Lung (tissue), 12 donors: Measurements from ENCODE around the gene FGF13. TPM values are rescaled to one million over a fixed set of nuclear protein-coding genes. Genes with fewer than 3 reads are reported as not detected.

ENCODE experiments used
- ATAC-seq: fragments of 200-7000 bp; cut with Tn5 transposase; one replicate; pipeline ENCODE4 v1.9.1; 2020; ENCODE audit warnings: moderate number of reproducible peaks; ENCODE audit not compliant: insufficient read depth, low FRiP score
- DNase-seq, 3 donors: peaks; one replicate each; pipeline ENCODE4 v3.0.0-alpha.2; 2013 to 2017
- H3K27ac ChIP-seq, 2 donors: one replicate each; pipeline ENCODE4 v1.5.1; 2013; ENCODE audit warnings: mild to moderate bottlenecking in 2 of 2, moderate library complexity in 2 of 2, control low read depth in 1 of 2, inconsistent platforms in 1 of 2, low read depth in 1 of 2, low read length in 1 of 2
- H3K27me3 ChIP-seq, 3 donors: one replicate each; pipeline ENCODE4 v1.5.1; 2013; ENCODE audit warnings: low read length in 2 of 3; ENCODE audit not compliant: control insufficient read depth in 3 of 3, insufficient read depth in 3 of 3
- H3K36me3 ChIP-seq, 4 donors: one replicate each; pipeline ENCODE4 v1.5.1; 2013; ENCODE audit warnings: low read length in 4 of 4, mild to moderate bottlenecking in 1 of 4, moderate library complexity in 1 of 4; ENCODE audit not compliant: control insufficient read depth in 4 of 4, insufficient read depth in 4 of 4
- H3K4me1 ChIP-seq, 5 donors: one replicate each; pipeline ENCODE4 v1.5.1; 2013; ENCODE audit warnings: low read length in 5 of 5, mild to moderate bottlenecking in 2 of 5, moderate library complexity in 1 of 5; ENCODE audit not compliant: control insufficient read depth in 5 of 5, insufficient read depth in 5 of 5
- H3K4me3 ChIP-seq: one replicate; pipeline ENCODE4 v1.5.1; 2013; ENCODE audit warnings: mild to moderate bottlenecking, control low read depth, moderate library complexity
- H3K9ac ChIP-seq, 2 donors: one replicate each; pipeline ENCODE4 v1.5.1; 2013; ENCODE audit warnings: low read length in 2 of 2, control low read depth in 1 of 2; ENCODE audit not compliant: insufficient read depth in 1 of 2
- H3K9me3 ChIP-seq, 4 donors: one replicate each; pipeline ENCODE4 v1.5.1; 2013; ENCODE audit warnings: low read length in 3 of 4, mild to moderate bottlenecking in 1 of 4, moderate library complexity in 1 of 4; ENCODE audit not compliant: control insufficient read depth in 4 of 4, insufficient read depth in 3 of 4
- CTCF ChIP-seq: IDR thresholded peaks from 2 replicates; pipeline ENCODE4 v1.5.1; 2012; ENCODE audit warnings: mild to moderate bottlenecking; ENCODE audit errors: control extremely low read depth, extremely low read depth
- WGBS, 2 donors: extraction: QIAGEN DNeasy Blood & Tissue Kit; methylation state at CpG; one replicate each; pipeline ENCODE4 v1.1.7; 2013; 5-methylcytosine and 5-hydroxymethylcytosine counted together
- polyA plus RNA-seq, 2 donors: library from polyadenylated mRNA; stranded (reverse); fragments of 200-250 nt; gene quantifications; one replicate each; pipeline ENCODE4 v1.2.1, GENCODE V29; 2013
- total RNA-seq, 2 donors: library from RNA; depleted of rRNA in 1 of 2; stranded (reverse); fragments of >200 nt in 1 of 2; gene quantifications; one replicate each; pipeline ENCODE4 v1.2.1, GENCODE V29; 2014 to 2021
- donor health status: control.
- donor health status: control.
- donor health status: Bipolar disorder and iron deficiency.
- donor health status: healthy.
- donor health status: DM: yes; HTN: yes; CAD: no.

FGF13 gene
- total and polyA plus RNA-seq, 4 donors = 1.7 to 7.5 (median 2.8) TPM

DNA sequence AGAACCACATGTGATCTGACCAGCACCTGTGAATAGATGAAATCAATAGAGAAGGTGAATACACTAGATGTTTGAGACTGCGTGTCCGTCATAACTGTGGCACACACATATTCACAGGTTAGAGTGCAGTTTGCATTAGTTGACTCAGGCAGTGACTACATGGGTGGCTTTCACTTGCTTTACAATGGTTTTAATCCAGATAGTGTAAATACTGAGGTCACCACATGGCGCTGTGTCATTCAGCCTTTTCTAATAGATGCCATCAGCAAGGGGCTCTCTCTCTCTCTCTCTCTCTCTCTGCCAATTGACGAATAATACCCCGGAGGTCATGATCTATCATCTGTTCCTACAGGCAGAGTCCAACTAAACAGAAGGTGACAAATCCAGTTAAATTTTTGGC is 30.7 kb upstream of the FGF13 start:
- H3K36me3 ChIP-seq = no peaks in the 10 kb centered on the region
- H3K27ac ChIP-seq = no peak overlapping the region
- no peak overlapping the region for H3K4me3 ChIP-seq
- DNase-seq (no peak), ATAC-seq (no peak)
- H3K9me3 ChIP-seq = no peaks in the 10 kb centered on the region
- no peak for TF ChIP-seq CTCF
- no peak overlapping the region for H3K9ac ChIP-seq
- WGBS, 2 donors = 88 to 96% methylated on average over 5 of the region's 5 CpGs
- H3K27me3 ChIP-seq = peaks cover 0 to 16% (median 3%) of the 10 kb centered on the region in 3 donors
- no peaks in the 10 kb centered on the region for H3K4me1 ChIP-seq

DNA sequence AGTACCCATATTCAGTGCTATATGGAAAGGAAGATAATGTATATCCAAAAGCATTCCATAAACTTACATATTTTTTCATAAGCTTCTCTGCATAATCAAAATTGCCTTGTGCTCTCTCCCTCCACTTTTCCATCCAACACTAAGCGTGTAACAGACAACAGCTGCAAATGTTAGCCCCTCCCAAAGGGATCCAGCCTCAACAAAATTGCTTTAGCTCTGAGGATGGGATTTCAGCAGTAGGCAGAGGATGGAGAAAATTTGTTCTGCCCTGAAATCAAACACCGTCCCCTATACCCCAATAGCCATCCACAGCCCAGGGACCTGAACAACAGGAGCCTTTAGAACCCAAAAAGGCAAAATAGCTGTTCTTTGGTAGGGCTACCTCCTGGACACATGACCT is 28.8 kb upstream of the FGF13 start:
- no peaks in the 10 kb centered on the region for H3K4me1 ChIP-seq
- H3K27me3 ChIP-seq = peaks cover 0 to 16% (median 2%) of the 10 kb centered on the region in 3 donors
- TF ChIP-seq CTCF = no peak
- no peaks in the 10 kb centered on the region for H3K9me3 ChIP-seq
- no peak overlapping the region for H3K27ac ChIP-seq
- H3K36me3 ChIP-seq = no peaks in the 10 kb centered on the region
- WGBS, 2 donors = 74 to 93% methylated on average over 2 of the region's 2 CpGs
- H3K9ac ChIP-seq = no peak overlapping the region
- no peak overlapping the region for H3K4me3 ChIP-seq
- ATAC-seq = no peak
- no peak for DNase-seq

DNA sequence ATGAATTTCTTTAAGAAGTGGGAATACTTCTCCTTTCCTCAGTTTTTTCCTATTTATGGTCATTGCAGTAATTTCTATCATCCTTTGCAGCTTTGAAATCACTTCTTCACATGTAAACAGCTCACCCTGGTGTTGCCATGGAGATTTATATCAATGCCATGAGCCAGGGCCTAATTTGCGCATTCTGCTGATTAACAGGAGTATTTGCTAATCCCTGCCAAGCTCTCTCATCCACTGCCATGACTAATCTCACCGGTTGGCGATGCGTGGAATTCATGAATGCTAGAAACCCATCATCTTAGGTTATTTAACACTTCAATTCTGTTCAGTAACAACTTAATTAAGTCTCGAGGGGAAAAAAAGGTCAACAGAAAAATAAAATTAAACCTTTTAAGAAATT is 11.8 kb upstream of the FGF13 start:
- Histone ChIP-seq H3K27me3 (peaks cover 5 to 18% (median 7%) of the 10 kb centered on the region in 3 donors), H3K9me3 (no peaks in the 10 kb centered on the region), H3K9ac (no peak overlapping the region), H3K4me1 (peaks cover 0 to 11% (median 0%) of the 10 kb centered on the region in 5 donors), H3K4me3 (no peak overlapping the region), H3K27ac (no peak overlapping the region), H3K36me3 (no peaks in the 10 kb centered on the region)
- ATAC-seq = no peak
- WGBS, 2 donors = 77 to 93% methylated on average over 5 of the region's 5 CpGs
- no peak for TF ChIP-seq CTCF
- DNase-seq = no peak

- 46% methylated on average over 3 of the region's 3 CpGs for WGBS, 2 donors
- H3K27me3 ChIP-seq = peaks cover 0 to 18% (median 6%) of the 10 kb centered on the region in 3 donors
- H3K4me1 ChIP-seq = peaks cover 0 to 12% (median 0%) of the 10 kb centered on the region in 5 donors
- DNase-seq = peak in 2 of 3 donors; percentile 59 to 61
- H3K4me3 ChIP-seq = no peak overlapping the region
- no peak overlapping the region for H3K9ac ChIP-seq
- no peak overlapping the region for H3K27ac ChIP-seq
- TF ChIP-seq CTCF = no peak
- ATAC-seq = no peak
- H3K9me3 ChIP-seq = no peaks in the 10 kb centered on the region
- H3K36me3 ChIP-seq = no peaks in the 10 kb centered on the region
Observed at GRCh38 chrX:138719396-138719795, 7.9 kb upstream of the FGF13 start.
